Ishikawa (cell line): ENCODE data around the gene RAB40C.

Experiments
- EP300 ChIP-seq: IDR thresholded peaks from 2 replicates; pipeline ENCODE4 v1.6.1; 2012; ENCODE audit warnings: borderline replicate concordance
- TAF1 ChIP-seq: IDR thresholded peaks from 2 replicates; pipeline ENCODE4 v1.6.1; 2012; ENCODE audit warnings: low read depth, mild to moderate bottlenecking
- TEAD4 ChIP-seq: IDR thresholded peaks from 2 replicates; pipeline ENCODE4 v1.6.1; 2012
- YY1 ChIP-seq: IDR thresholded peaks from 2 replicates; pipeline ENCODE4 v1.6.1; 2012; ENCODE audit warnings: low read depth
- ZBTB7A ChIP-seq: IDR thresholded peaks from 2 replicates; pipeline ENCODE4 v1.6.1; 2012; ENCODE audit warnings: low read depth
- TF ChIP-seq, protein P1 (sequence below): IDR thresholded peaks from 2 replicates; pipeline ENCODE4 v1.6.1; 2012

DNA sequence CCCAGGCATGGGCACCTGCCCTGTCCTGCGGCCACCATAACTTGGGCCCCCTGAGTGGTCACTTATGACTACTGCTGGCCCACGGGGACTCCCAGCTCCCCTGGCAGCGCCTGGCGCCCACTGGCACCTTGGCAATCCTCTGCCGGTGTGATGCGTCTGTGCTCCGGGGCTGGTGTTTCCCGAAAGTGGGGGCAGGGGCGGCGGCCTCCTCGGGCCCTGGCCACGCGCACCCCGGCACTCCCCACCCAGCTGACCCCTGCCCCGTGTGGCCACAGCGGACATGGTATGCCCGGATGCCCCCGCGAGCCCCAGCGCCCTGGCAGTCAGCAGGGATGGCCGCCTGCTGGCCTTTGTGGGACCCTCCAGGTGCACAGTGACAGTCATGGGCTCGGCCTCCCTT is 67.6 kb downstream of the RAB40C start:
- no peak for TF ChIP-seq YY1
- TF ChIP-seq, protein P1, sequence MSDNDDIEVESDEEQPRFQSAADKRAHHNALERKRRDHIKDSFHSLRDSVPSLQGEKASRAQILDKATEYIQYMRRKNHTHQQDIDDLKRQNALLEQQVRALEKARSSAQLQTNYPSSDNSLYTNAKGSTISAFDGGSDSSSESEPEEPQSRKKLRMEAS = no peak
- no peak for TF ChIP-seq TAF1
- TF ChIP-seq ZBTB7A = no peak
- no peak for TF ChIP-seq EP300
- TF ChIP-seq TEAD4 = no peak
